B cell (primary cell): ENCODE data around the gene CADM1. TPM values are rescaled to one million over a fixed set of nuclear protein-coding genes. Genes with fewer than 3 reads are reported as not detected.

Experiments
- ATAC-seq: fragments of 200-7000 bp; cut with Tn5 transposase; one replicate; pipeline ENCODE4 v1.10.0; 2021; ENCODE audit warnings: low read depth, mild to moderate bottlenecking, moderate number of reproducible peaks, moderate library complexity
- CTCF ChIA-PET: fragments of 350-600 bp; sonication (Branson Sonifier 250); formaldehyde crosslinking; loops from one replicate; lab custom pipeline; 2021; ENCODE audit warnings: antibody characterized with exemption, inconsistent platforms; lab: Charles Lee
- POLR2A ChIA-PET: fragments of 350-600 bp; sonication (Branson Sonifier 250); formaldehyde crosslinking; loops from one replicate; lab custom pipeline; 2021; ENCODE audit warnings: antibody characterized with exemption; lab: Charles Lee
- DNase-seq: peaks from one replicate; pipeline ENCODE4 v3.0.0; 2013
- H2AFZ ChIP-seq: 2 replicates; pipeline ENCODE4 v1.6.1; 2012; ENCODE audit warnings: mild to moderate bottlenecking, low read depth, low read length; ENCODE audit not compliant: insufficient read depth, poor library complexity, severe bottlenecking
- H3K27ac ChIP-seq, 2 donors: 1 replicate in 1 of 2; 2 replicates in 1 of 2; pipeline ENCODE4 v1.5.1; 2012 to 2013; ENCODE audit warnings: low read length in 2 of 2, mild to moderate bottlenecking in 2 of 2, moderate library complexity in 1 of 2
- H3K27me3 ChIP-seq, 4 experiments: fragments of 200-600 bp in 1 of 4; sonication (generic) in 1 of 4; replicated peaks in 1 of 4; 1 replicate in 2 of 4; 2 replicates in 2 of 4; pipeline versions ENCODE4 v1.6.1 to v1.7.0; 2013 to 2016; ENCODE audit warnings: low read length in 3 of 4, mild to moderate bottlenecking in 2 of 4, mixed read lengths in 1 of 4, moderate library complexity in 1 of 4; ENCODE audit not compliant: insufficient read depth in 4 of 4, control insufficient read depth in 3 of 4; ENCODE audit errors: control extremely low read depth in 1 of 4
- H3K36me3 ChIP-seq, 2 experiments: replicated peaks in 1 of 2; 1 replicate in 1 of 2; 2 replicates in 1 of 2; pipeline versions ENCODE4 v1.6.1 to v1.7.1; 2013; ENCODE audit warnings: low read length in 1 of 2; ENCODE audit not compliant: insufficient read depth in 2 of 2, control insufficient read depth in 1 of 2; ENCODE audit errors: control extremely low read depth in 1 of 2, extremely low read depth in 1 of 2
- H3K4me1 ChIP-seq, 2 donors: fragments of 200-600 bp in 1 of 2; sonication (generic) in 1 of 2; 1 replicate in 1 of 2; 2 replicates in 1 of 2; pipeline versions ENCODE4 v1.5.1 to v1.6.1; 2013 to 2017; ENCODE audit warnings: low read length in 2 of 2; ENCODE audit not compliant: control insufficient read depth in 2 of 2, insufficient read depth in 2 of 2
- H3K4me2 ChIP-seq: replicated peaks from 2 replicates; pipeline ENCODE3; 2012; ENCODE audit warnings: mild to moderate bottlenecking, low read depth, low read length; ENCODE audit not compliant: poor library complexity, severe bottlenecking
- H3K4me3 ChIP-seq, 5 experiments: fragments of 200-600 bp in 1 of 5; sonication (generic) in 1 of 5; 1 replicate in 3 of 5; 2 replicates in 2 of 5; pipeline versions ENCODE4 v1.5.1 to v1.7.0; 2011 to 2016; ENCODE audit warnings: low read length in 4 of 5, mild to moderate bottlenecking in 4 of 5, low read depth in 2 of 5, control low read depth in 1 of 5, moderate library complexity in 1 of 5; ENCODE audit not compliant: insufficient read depth in 1 of 5; ENCODE audit errors: control extremely low read depth in 1 of 5, extremely low read depth in 1 of 5
- H3K79me2 ChIP-seq: fragments of 200-600 bp; sonication (generic); one replicate; pipeline ENCODE4 v1.6.0; 2016; ENCODE audit warnings: low read length; ENCODE audit not compliant: control insufficient read depth, insufficient read depth
- H3K9ac ChIP-seq: fragments of 200-600 bp; sonication (generic); 2 replicates; pipeline ENCODE4 v1.6.1; 2017; ENCODE audit warnings: mild to moderate bottlenecking, low read length, moderate library complexity
- H3K9me3 ChIP-seq, 3 donors: one replicate each; pipeline versions ENCODE4 v1.6.1 to v1.7.1; 2013; ENCODE audit warnings: low read length in 2 of 3; ENCODE audit not compliant: control insufficient read depth in 2 of 3, insufficient read depth in 1 of 3; ENCODE audit errors: control extremely low read depth in 1 of 3
- H4K20me1 ChIP-seq: 2 replicates; pipeline ENCODE4 v1.6.0; 2012; ENCODE audit warnings: mild to moderate bottlenecking, low read length; ENCODE audit not compliant: insufficient read depth, control insufficient read depth, poor library complexity, severe bottlenecking
- H3K27ac Mint-ChIP-seq: one replicate; pipeline ENCODE4 v1.8.0; 2021; ENCODE audit warnings: mixed read lengths
- H3K27me3 Mint-ChIP-seq: one replicate; pipeline ENCODE4 v1.8.0; 2021; ENCODE audit warnings: mixed read lengths
- H3K4me1 Mint-ChIP-seq: one replicate; pipeline ENCODE4 v1.8.0; 2021; ENCODE audit warnings: mixed read lengths
- H3K4me3 Mint-ChIP-seq: one replicate; pipeline ENCODE4 v1.8.0; 2021; ENCODE audit warnings: mixed read lengths
- H3K9me3 Mint-ChIP-seq: one replicate; pipeline ENCODE4 v1.8.0; 2022; ENCODE audit warnings: mixed read lengths; ENCODE audit not compliant: insufficient read depth
- CTCF ChIP-seq: fragments of 200-600 bp; IDR thresholded peaks from one replicate; pipeline ENCODE4 v1.8.0; 2022; ENCODE audit warnings: antibody characterized with exemption, mild to moderate bottlenecking
- EZH2 ChIP-seq: IDR thresholded peaks from 2 replicates; pipeline ENCODE4 v1.6.1; 2012; ENCODE audit warnings: borderline replicate concordance, low read depth, mild to moderate bottlenecking, moderate library complexity, low read length; ENCODE audit not compliant: insufficient read depth, poor library complexity, severe bottlenecking
- WGBS: methylation state at CpG from one replicate; pipeline ENCODE4 v1.1.5; 2013; ENCODE audit warnings: missing lambda C conversion rate; ENCODE audit not compliant: insufficient coverage; 5-methylcytosine and 5-hydroxymethylcytosine counted together
- intact Hi-C: fragments of 100-400 bp; cut with micrococcal nuclease; formaldehyde crosslinking; loops from one replicate; pipeline ENCODE4 v1.10.0; 2022
- polyA plus RNA-seq: library from polyadenylated mRNA; depleted of rRNA; stranded (reverse); fragments of >200 nt; gene quantifications from 2 replicates; pipeline ENCODE4 v1.2.3, GENCODE V29; 2012
- total RNA-seq, 2 donors: library from RNA; stranded (reverse); fragments of 120-200 nt in 1 of 2; gene quantifications; 1 replicate in 1 of 2; 2 replicates in 1 of 2; pipeline versions ENCODE4 v1.2.3 to v1.2.4, GENCODE V29; 2013 to 2022

The CADM1 gene
- total and polyA plus RNA-seq, 2 donors (not counting 1 experiment from before 2014, with no cell fraction given), result 0.43 to 0.49 TPM

GRCh38 chr11:115545581-115546210, 41.5 kb upstream of the CADM1 start:
- 45% methylated on average over 2 of the region's 2 CpGs for WGBS
- H3K4me1 Mint-ChIP-seq, result no peaks in the 10 kb centered on the region

More at GRCh38 chr11:115545581-115546210, 41.5 kb upstream of the CADM1 start:
- intact Hi-C loops, result no loop called here
- H3K27me3 Mint-ChIP-seq, result peaks cover 6% of the 10 kb centered on the region
- H4K20me1 ChIP-seq, result no peaks in the 10 kb centered on the region
- H3K4me3 ChIP-seq, result no peak overlapping the region
- ATAC-seq, result no peak
- no peak overlapping the region for H3K4me2 ChIP-seq
- H3K4me1 ChIP-seq, result no peaks in the 10 kb centered on the region
- no peak overlapping the region for H3K9ac ChIP-seq
- no peak overlapping the region for H2AFZ ChIP-seq
- no peak for TF ChIP-seq EZH2
- no peak for TF ChIP-seq CTCF
- DNase-seq, result no peak
- H3K27ac ChIP-seq, result no peak overlapping the region
- no peaks in the 10 kb centered on the region for H3K36me3 ChIP-seq
- no peaks in the 10 kb centered on the region for H3K9me3 ChIP-seq
- CTCF ChIA-PET, result no interaction called here
- POLR2A ChIA-PET, result no interaction called here
- no peaks in the 10 kb centered on the region for H3K27me3 ChIP-seq
- H3K9me3 Mint-ChIP-seq, result no peaks in the 10 kb centered on the region
- no peaks in the 10 kb centered on the region for H3K79me2 ChIP-seq
- no peak overlapping the region for H3K4me3 Mint-ChIP-seq
- no peak overlapping the region for H3K27ac Mint-ChIP-seq
